HG03097 (cell line): ENCODE data around the gene MYRFL.

Experiments used
- ATAC-seq: cut with Tn5 transposase; IDR thresholded peaks from one replicate; pipeline ENCODE4 v1.9.1; 2021; ENCODE audit not compliant: unreplicated experiment, low FRiP score

MYRFL gene

GRCh38 chr12:69929125-69929524 lies 104.1 kb downstream of the MYRFL start:
- ATAC-seq, result no peak

GRCh38 chr12:69929531-69929930 lies 104.5 kb downstream of the MYRFL start:
- no peak for ATAC-seq

- no peak for ATAC-seq
These were observed 106.5 kb downstream of the MYRFL start for GRCh38 chr12:69931569-69931968.

GRCh38 chr12:69932154-69932553 lies 107.1 kb downstream of the MYRFL start:
- no peak for ATAC-seq

GRCh38 chr12:69932676-69933552 lies 107.9 kb downstream of the MYRFL start:
- no peak for ATAC-seq

- no peak for ATAC-seq
These were observed 109.0 kb downstream of the MYRFL start for GRCh38 chr12:69934011-69934410.

GRCh38 chr12:69935651-69936100 lies 110.6 kb downstream of the MYRFL start:
- no peak for ATAC-seq

- ATAC-seq, result no peak
These were observed 111.2 kb downstream of the MYRFL start for GRCh38 chr12:69936214-69936731.

- ATAC-seq, result no peak
These were observed 111.7 kb downstream of the MYRFL start for GRCh38 chr12:69936766-69937165.

GRCh38 chr12:69947123-69947522 lies 122.1 kb downstream of the MYRFL start:
- no peak for ATAC-seq

- no peak for ATAC-seq
These were observed 122.9 kb downstream of the MYRFL start for GRCh38 chr12:69947897-69948296.

GRCh38 chr12:69948851-69949250 lies 123.8 kb downstream of the MYRFL start:
- no peak for ATAC-seq

- ATAC-seq, result no peak
These were observed 124.4 kb downstream of the MYRFL start for GRCh38 chr12:69949311-69950002.

- ATAC-seq, result no peak
These were observed 126.1 kb downstream of the MYRFL start for GRCh38 chr12:69951108-69951507.

GRCh38 chr12:69952890-69953289 lies 127.9 kb downstream of the MYRFL start:
- ATAC-seq, result no peak

- ATAC-seq, result no peak
These were observed 136.2 kb downstream of the MYRFL start for GRCh38 chr12:69961246-69961645.

GRCh38 chr12:69966409-69966808 lies 141.4 kb downstream of the MYRFL start:
- ATAC-seq, result no peak

- ATAC-seq, result no peak
These were observed 141.8 kb downstream of the MYRFL start for GRCh38 chr12:69966839-69967238.

GRCh38 chr12:69969011-69969410 lies 144.0 kb downstream of the MYRFL start:
- ATAC-seq, result no peak

GRCh38 chr12:69972136-69972535 lies 147.1 kb downstream of the MYRFL start:
- no peak for ATAC-seq

GRCh38 chr12:69978020-69978419 lies 153.0 kb downstream of the MYRFL start:
- ATAC-seq, result no peak
